ENCODE results near the gene CGGBP1.

DNA sequence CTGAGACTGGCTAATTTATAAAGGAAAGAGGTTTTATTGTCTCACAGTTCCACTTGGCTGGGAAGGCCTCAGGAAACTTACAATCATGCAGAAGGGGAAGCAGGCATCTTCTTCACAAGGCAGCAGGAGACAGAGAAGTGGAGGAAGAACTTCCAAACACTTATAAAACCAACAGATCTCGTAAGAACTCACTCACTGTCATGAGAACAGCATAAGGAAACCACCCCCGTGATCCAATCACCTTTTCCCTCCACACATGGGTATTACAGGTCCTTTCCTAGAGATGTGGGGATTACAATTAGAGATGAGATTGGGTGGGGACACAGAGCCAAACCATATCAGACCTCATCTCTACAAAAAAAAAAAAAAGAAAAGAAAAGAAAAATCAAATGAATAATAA lies 25.7 kb downstream of the CGGBP1 start:
- no peak for TF ChIP-seq CTCF (IDR thresholded peaks at IDR 0.05)
- TF ChIP-seq POLR2AphosphoS5 (IDR thresholded peaks at IDR 0.05) = no peak

All from esophagus muscularis mucosa (tissue), 3 donors.